Measurements from ENCODE around the gene COPZ1.

COPZ1 gene

DNA sequence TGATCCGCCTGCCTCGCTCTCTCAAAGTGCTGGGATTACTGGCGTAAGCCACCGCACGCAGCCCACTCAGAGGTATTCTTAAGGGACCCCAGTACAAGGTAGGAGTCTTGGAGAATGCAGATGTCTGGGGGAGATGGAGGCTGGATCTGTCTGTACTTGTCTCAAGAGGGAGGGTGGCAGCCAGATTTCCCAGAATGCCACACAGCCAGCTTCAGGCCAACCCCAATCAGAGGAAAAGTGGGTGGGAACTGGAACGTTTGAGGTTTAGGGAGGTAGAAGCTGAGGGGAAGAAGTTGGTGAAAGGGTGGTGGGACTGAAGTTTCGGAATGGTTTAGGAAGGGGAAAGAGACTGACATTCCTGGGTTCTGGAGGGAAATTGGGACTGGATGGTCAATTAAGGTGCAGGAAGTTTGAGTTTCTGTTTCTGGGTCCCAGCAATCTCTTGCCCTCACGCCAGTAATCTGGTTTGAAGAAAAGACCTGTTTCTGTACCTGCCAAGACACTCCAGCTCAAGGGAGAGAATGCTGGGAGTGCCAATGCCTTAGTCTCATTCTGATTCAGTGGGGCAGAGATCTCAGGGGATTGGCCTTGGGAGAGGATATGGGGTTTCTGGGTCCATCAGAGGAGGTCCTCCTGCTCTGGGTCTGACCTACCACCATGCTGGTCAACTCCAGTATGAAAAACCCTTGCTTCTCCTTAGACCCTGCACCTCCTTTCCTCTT is 67.7 kb downstream of the COPZ1 start:
- Histone ChIP-seq H4K20me1 (ENCODE audit: insufficient read depth, low read length) (no peaks in the 10 kb centered on the region), H3K79me2 (ENCODE audit: low read length) (no peaks in the 10 kb centered on the region), H3K4me2 (ENCODE audit: low read length) (no peak overlapping the region), H2AFZ (ENCODE audit: low read depth, low read length) (no peak overlapping the region), H3K4me1 (ENCODE audit: low read length) (peaks cover 20% of the 10 kb centered on the region), H3K9me3 (ENCODE audit: insufficient read depth, low read length) (no peaks in the 10 kb centered on the region), H3K9ac (ENCODE audit: low read length) (no peak overlapping the region), H3K36me3 (replicated peaks; ENCODE audit: low read depth, low read length) (no peaks in the 10 kb centered on the region), H3K27me3 (ENCODE audit: low read depth, low read length) (0 out of 2 replicates have a peak, but pooled peaks cover 2% of the 10 kb centered on the region), H3K4me3 (ENCODE audit: low read length) (no peak overlapping the region), H3K27ac (ENCODE audit: low read length) (no peak overlapping the region)
- no peak for TF ChIP-seq EZH2phosphoT487 (IDR thresholded peaks at IDR 0.05; ENCODE audit: low read depth)
- TF ChIP-seq, protein P1, sequence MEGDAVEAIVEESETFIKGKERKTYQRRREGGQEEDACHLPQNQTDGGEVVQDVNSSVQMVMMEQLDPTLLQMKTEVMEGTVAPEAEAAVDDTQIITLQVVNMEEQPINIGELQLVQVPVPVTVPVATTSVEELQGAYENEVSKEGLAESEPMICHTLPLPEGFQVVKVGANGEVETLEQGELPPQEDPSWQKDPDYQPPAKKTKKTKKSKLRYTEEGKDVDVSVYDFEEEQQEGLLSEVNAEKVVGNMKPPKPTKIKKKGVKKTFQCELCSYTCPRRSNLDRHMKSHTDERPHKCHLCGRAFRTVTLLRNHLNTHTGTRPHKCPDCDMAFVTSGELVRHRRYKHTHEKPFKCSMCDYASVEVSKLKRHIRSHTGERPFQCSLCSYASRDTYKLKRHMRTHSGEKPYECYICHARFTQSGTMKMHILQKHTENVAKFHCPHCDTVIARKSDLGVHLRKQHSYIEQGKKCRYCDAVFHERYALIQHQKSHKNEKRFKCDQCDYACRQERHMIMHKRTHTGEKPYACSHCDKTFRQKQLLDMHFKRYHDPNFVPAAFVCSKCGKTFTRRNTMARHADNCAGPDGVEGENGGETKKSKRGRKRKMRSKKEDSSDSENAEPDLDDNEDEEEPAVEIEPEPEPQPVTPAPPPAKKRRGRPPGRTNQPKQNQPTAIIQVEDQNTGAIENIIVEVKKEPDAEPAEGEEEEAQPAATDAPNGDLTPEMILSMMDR (IDR thresholded peaks at IDR 0.05; ENCODE audit: low read depth, low read length): no peak

DNA sequence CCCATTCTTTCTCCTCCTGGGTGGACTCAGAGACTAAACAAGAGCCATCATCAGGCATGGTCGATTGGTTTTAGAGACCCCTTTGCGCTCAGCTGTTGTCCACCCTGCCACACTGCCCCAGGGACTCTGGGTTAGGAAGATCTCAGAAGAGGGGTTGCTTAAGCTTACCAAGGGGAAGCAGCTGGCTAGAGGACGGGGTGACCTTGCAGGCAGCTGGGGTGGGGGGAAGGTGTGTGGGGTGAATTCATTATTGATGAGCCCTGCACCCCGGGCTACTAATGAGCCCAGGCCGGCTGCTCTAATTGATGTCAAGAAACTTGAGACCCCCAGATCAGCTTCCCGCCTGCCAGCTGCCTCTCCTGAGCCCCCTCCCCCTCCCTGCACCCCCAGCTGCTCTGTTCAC is 68.3 kb downstream of the COPZ1 start:
- peaks cover 19% of the 10 kb centered on the region for H3K4me1 ChIP-seq (ENCODE audit: low read length)
- H3K9me3 ChIP-seq (ENCODE audit: insufficient read depth, low read length): no peaks in the 10 kb centered on the region
- H3K27ac ChIP-seq (ENCODE audit: low read length): no peak overlapping the region
- no peaks in the 10 kb centered on the region for H4K20me1 ChIP-seq (ENCODE audit: insufficient read depth, low read length)
- H3K27me3 ChIP-seq (ENCODE audit: low read depth, low read length): 0 out of 2 replicates have a peak, but pooled peaks cover 2% of the 10 kb centered on the region
- no peak overlapping the region for H3K4me2 ChIP-seq (ENCODE audit: low read length)
- no peaks in the 10 kb centered on the region for H3K79me2 ChIP-seq (ENCODE audit: low read length)
- no peak overlapping the region for H3K9ac ChIP-seq (ENCODE audit: low read length)
- no peak overlapping the region for H2AFZ ChIP-seq (ENCODE audit: low read depth, low read length)
- H3K36me3 ChIP-seq (replicated peaks; ENCODE audit: low read depth, low read length): no peaks in the 10 kb centered on the region
- TF ChIP-seq, protein P1 (IDR thresholded peaks at IDR 0.05; ENCODE audit: low read depth, low read length): no peak
- no peak for TF ChIP-seq EZH2phosphoT487 (IDR thresholded peaks at IDR 0.05; ENCODE audit: low read depth)
- H3K4me3 ChIP-seq (ENCODE audit: low read length): no peak overlapping the region

DNA sequence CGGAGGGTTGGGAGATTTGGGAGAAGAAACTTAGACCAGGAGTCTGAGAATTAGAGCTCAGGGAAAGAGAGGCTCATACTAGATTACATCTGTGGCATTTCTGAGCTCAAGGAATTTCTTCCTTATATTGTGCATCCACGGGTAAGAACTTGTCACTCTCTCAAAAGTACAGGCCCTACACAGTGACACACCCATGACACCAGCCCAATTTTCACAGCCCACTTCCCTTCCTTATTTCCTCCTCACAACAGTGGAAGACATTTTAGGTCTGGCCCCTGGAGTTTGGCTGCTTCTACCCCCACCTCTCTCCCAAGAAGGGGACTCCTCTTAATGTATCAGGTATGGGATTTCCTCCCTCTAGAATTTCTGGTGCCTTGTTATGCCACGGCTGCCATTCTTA is 68.8 kb downstream of the COPZ1 start:
- Histone ChIP-seq H3K36me3 (replicated peaks; ENCODE audit: low read depth, low read length) (no peaks in the 10 kb centered on the region), H3K27me3 (ENCODE audit: low read depth, low read length) (0 out of 2 replicates have a peak, but pooled peaks cover 2% of the 10 kb centered on the region), H3K9me3 (ENCODE audit: insufficient read depth, low read length) (no peaks in the 10 kb centered on the region), H3K79me2 (ENCODE audit: low read length) (no peaks in the 10 kb centered on the region), H4K20me1 (ENCODE audit: insufficient read depth, low read length) (no peaks in the 10 kb centered on the region), H3K4me2 (ENCODE audit: low read length) (no peak overlapping the region), H3K27ac (ENCODE audit: low read length) (no peak overlapping the region), H3K9ac (ENCODE audit: low read length) (no peak overlapping the region), H3K4me3 (ENCODE audit: low read length) (no peak overlapping the region), H3K4me1 (ENCODE audit: low read length) (peaks cover 19% of the 10 kb centered on the region), H2AFZ (ENCODE audit: low read depth, low read length) (no peak overlapping the region)
- TF ChIP-seq, protein P1 (IDR thresholded peaks at IDR 0.05; ENCODE audit: low read depth, low read length): no peak

DNA sequence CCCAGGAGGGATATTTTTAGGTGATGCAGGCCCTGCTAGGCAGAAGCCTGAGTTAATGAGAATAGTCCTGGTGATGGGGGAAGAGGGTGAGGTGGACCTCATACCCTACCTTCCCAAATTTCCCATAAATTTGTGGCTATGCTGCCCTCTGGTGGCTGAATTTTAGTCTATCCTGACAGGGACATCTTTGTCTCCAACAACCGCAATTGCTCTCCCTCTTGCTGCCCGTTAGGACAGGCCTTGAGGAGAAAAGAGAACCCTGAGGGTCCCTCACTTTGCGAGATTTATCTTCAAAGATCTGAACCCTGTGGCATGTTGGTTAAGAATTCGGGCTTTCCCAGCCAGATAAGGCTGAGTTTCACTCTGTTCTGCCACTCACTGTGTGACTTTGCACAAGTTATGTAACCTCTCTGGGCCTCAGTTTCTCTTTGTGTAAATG is 69.4 kb downstream of the COPZ1 start:
- no peak overlapping the region for H2AFZ ChIP-seq (ENCODE audit: low read depth, low read length)

More for the DNA sequence above, 69.4 kb downstream of the COPZ1 start:
- Histone ChIP-seq H3K79me2 (ENCODE audit: low read length) (no peaks in the 10 kb centered on the region), H4K20me1 (ENCODE audit: insufficient read depth, low read length) (no peaks in the 10 kb centered on the region), H3K9me3 (ENCODE audit: insufficient read depth, low read length) (no peaks in the 10 kb centered on the region), H3K4me2 (ENCODE audit: low read length) (no peak overlapping the region), H3K9ac (ENCODE audit: low read length) (no peak overlapping the region), H3K27ac (ENCODE audit: low read length) (no peak overlapping the region), H3K4me1 (ENCODE audit: low read length) (peaks cover 19% of the 10 kb centered on the region), H3K36me3 (replicated peaks; ENCODE audit: low read depth, low read length) (no peaks in the 10 kb centered on the region), H3K27me3 (ENCODE audit: low read depth, low read length) (0 out of 2 replicates have a peak, but pooled peaks cover 2% of the 10 kb centered on the region), H3K4me3 (ENCODE audit: low read length) (no peak overlapping the region)
- no peak for TF ChIP-seq EZH2phosphoT487 (IDR thresholded peaks at IDR 0.05; ENCODE audit: low read depth)
- TF ChIP-seq, protein P1 (IDR thresholded peaks at IDR 0.05; ENCODE audit: low read depth, low read length): peak; percentile 85

Measured in OCI-LY3 (cell line).